Fibroblast of lung (primary cell): ENCODE results near the gene HNRNPAB.

Experiments
- EZH2 ChIP-seq: IDR thresholded peaks from 2 replicates; pipeline ENCODE4 v1.5.1; 2012; ENCODE audit warnings: low read length, control low read depth, mild to moderate bottlenecking; ENCODE audit errors: missing control alignments
- TF ChIP-seq, protein P1 (sequence below), 2 donors: IDR thresholded peaks in 1 of 2; conservative IDR thresholded peaks in 1 of 2; 1 replicate in 1 of 2; 2 replicates in 1 of 2; pipeline ENCODE4 v1.5.1; 2011 to 2012; ENCODE audit warnings: low read length in 2 of 2, control low read depth in 1 of 2, inconsistent platforms in 1 of 2, low read depth in 1 of 2, mild to moderate bottlenecking in 1 of 2

DNA sequence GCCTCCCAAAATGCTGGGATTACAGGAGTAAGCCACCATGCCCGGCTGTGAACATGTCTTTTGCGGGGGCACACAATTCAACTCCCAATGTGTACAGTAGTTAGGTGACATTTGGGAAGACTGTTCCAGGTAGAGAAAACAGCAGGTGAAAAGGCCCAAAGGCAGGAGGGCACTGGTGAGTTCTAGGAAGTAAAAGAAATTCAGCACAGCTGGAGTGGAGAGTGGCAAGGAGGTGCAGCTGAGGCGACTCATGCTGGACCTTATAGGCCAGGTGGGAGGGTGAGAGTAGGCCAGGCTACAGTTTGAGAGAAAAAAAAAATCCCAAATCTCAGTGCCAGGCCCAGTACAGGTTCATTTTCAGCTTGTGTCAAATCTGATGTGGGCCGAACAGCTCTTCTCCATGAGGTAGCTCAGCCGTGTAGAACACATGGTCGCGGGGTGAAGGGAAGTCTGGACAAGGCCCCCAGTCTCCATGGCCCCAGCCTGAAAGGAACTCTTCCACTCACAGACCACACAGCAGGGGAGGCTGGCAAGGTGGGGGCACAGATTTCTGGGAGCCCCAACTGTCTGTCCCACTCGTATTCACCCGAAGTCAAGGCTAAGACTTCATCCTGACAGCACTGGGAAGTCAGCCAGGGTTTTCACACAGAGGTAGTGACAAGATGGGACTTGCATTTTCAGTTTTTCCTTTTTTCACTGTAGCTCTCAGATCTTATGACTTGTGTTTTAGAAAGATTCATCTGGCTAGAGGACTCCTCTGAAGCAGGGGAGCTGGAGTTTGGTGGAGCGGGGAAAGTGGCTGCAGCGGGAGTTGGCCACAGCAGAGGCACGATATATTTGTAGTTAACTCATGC lies 4.5 kb upstream of the HNRNPAB start:
- TF ChIP-seq, protein P1, sequence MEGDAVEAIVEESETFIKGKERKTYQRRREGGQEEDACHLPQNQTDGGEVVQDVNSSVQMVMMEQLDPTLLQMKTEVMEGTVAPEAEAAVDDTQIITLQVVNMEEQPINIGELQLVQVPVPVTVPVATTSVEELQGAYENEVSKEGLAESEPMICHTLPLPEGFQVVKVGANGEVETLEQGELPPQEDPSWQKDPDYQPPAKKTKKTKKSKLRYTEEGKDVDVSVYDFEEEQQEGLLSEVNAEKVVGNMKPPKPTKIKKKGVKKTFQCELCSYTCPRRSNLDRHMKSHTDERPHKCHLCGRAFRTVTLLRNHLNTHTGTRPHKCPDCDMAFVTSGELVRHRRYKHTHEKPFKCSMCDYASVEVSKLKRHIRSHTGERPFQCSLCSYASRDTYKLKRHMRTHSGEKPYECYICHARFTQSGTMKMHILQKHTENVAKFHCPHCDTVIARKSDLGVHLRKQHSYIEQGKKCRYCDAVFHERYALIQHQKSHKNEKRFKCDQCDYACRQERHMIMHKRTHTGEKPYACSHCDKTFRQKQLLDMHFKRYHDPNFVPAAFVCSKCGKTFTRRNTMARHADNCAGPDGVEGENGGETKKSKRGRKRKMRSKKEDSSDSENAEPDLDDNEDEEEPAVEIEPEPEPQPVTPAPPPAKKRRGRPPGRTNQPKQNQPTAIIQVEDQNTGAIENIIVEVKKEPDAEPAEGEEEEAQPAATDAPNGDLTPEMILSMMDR (conservative IDR thresholded peaks at IDR 0.05 in 1 of 2, IDR thresholded peaks at IDR 0.05 in 1 of 2; ENCODE audit: low read depth in 1 of 2, low read length in 2 of 2) = no peak
- TF ChIP-seq EZH2 = no peak
